WI38 (cell line): ENCODE data around the gene SPI1.

ENCODE experiments used
- H3K4me3 ChIP-seq: 2 replicates; pipeline ENCODE4 v1.5.1; 2011; ENCODE audit warnings: low read depth, mild to moderate bottlenecking, control low read depth, low read length
- CTCF ChIP-seq: IDR thresholded peaks from 2 replicates; pipeline ENCODE4 v1.5.1; 2012; ENCODE audit warnings: low read depth, mild to moderate bottlenecking, control low read depth, low read length

SPI1 gene

DNA sequence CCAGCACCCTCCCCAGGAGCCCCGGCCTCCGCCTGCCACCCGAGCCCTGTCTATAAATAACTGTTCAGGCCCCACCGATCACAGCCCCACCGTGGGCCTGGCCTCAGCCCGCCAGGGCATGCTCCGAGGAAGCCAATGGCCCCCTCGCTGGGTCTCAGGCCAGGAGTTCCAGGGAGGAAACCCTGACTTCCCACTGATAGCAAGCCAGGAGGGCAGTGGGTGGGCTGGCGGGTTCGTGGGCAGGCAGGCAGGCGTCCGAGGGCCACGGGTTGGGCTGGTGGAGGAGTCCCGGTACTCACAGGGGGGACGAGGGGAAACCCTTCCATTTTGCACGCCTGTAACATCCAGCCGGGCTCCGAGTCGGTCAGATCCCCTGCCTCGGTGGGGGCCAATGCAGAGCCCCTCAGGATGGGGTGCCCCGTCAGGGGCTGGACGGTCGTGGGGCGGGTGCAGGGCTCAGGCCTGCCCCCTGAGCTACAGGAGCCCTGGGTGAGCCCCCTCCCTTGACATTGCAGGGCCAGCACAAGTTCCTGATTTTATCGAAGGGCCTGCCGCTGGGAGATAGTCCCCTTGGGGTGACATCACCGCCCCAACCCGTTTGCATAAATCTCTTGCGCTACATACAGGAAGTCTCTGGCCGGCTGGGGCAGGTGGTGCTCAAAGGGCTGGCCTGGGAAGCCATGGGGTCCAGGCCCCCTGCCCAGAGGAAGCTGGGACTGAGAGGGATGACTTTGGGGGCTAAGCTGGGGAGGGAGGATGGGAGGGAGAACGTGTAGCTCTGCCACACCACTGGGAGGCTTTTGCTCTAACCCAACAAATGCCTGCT, at the start of gene SPI1:
SPI1 (minus strand) TSS at position 538 of the 826 bp plus-strand sequence; CDS start at position 344, 194 bp downstream.
- H3K4me3 ChIP-seq, result no peak within 1 kb of the TSS
- TF ChIP-seq CTCF, result no peak

GRCh38 chr11:47426062-47426956, 48.0 kb upstream of the SPI1 start, which contains the start of gene PSMC3:
TSS of gene PSMC3 (minus strand) at chr11:47426439. CDS start at chr11:47426279, 160 bp downstream.
- peak within 1 kb of the TSS; percentile 88 for H3K4me3 ChIP-seq
- no peak for TF ChIP-seq CTCF

DNA sequence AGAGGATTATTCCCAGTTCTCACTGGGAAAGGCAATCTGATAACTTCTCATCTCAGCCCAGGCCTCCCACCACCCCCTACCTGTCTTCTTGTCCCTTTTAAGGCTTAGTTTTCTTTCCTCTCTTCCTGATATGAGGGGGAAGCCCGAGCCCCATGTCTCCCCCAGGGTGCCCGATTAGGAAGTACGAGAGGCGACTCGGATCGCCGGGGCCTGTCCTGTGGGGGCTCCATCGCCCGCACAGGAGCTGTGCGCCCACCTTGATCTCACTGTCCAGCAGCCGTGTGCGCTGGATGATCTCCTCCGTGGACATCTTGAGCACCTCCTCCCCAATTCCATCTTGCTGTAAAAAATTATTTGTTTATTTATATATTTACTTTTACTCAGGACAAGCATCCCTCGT, 47.3 kb upstream of the SPI1 start:
- TF ChIP-seq CTCF, result no peak
- H3K4me3 ChIP-seq, result peak overlapping the region; percentile 88

DNA sequence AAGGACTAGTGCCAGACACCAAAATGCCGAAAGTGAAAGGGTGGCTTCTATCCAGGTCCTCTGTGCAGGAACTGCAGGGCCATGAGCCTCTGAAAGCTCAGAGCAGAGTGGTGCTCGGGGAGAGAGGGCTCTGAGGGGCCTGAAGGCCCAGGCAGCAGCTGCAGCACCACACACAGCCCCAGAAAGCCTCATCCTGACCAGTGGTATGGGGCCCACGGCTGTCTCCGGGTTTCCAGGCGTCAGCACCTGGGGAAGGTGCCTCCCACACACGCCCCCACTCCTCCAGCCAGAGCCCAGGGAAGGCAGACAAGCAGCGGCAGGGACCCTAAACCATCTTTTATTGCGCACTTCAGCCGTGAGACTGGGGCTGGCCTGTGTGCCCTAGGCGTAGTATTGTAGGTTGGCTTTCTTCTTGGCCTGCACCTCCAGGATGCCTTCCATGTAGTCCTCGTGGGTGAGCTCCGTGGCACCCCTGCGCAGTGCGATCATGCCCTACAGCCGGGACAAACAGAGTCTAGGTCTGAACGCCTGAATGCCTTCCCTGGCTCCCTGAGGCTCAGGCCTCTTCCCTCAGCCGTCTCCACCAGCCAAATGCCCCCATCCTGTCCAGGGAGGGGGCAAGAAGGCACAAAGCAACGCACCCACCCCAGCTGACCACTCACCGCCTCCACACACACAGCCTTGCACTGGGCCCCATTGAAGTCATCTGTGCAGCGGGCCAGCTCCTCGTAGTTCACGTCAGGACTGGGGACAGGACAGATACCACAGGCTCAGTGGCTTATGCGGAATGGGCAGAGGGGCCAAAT, 40.3 kb upstream of the SPI1 start:
- H3K4me3 ChIP-seq, result no peak overlapping the region
- TF ChIP-seq CTCF, result no peak

GRCh38 chr11:47417712-47418111, 39.4 kb upstream of the SPI1 start:
- no peak for TF ChIP-seq CTCF
- H3K4me3 ChIP-seq, result no peak overlapping the region

DNA sequence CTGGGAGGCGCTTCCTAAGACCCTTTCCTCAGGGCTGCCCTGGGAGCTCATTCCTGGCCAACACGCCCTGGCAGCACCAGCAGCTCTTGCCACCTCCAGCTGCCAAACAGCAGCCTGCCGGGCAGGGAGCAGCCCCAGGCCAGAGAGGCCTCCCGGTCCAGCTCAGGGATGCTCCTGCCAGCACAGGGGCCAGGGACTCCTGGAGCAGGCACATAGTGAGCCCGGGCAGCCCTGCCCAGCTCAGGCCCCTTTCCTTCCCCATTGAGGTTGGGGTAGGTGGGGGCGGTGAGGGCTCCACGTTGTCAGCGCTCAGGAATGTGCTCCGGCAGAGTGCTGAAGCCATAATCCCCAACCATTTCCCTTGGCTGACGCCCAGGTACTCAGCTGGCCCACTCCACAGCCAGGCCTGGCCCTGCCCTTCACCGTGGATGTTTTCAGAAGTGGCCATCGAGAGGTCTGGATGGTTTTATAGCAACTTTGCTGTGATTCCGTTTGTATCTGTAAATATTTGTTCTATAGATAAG, 37.7 kb upstream of the SPI1 start:
- no peak overlapping the region for H3K4me3 ChIP-seq
- no peak for TF ChIP-seq CTCF
